ENCODE measurements around the gene LRFN5.
"Not testable (repeated sequence)": the region's sequence is repeated elsewhere in the genome, so short reads cannot be mapped to it uniquely, and the experiment has no call there.

Gene LRFN5

GRCh38 chr14:41911155-41911554 is 304.5 kb downstream of the LRFN5 start:
- not testable (repeated sequence) for FAIRE-seq

GRCh38 chr14:41913398-41913797 is 306.7 kb downstream of the LRFN5 start:
- FAIRE-seq: no peak

- no peak for FAIRE-seq
Measured at GRCh38 chr14:41915732-41916131, 309.1 kb downstream of the LRFN5 start.

GRCh38 chr14:41916313-41916712 is 309.6 kb downstream of the LRFN5 start:
- no peak for FAIRE-seq

- FAIRE-seq: no peak
Measured at GRCh38 chr14:41925409-41925808, 318.7 kb downstream of the LRFN5 start.

- no peak for FAIRE-seq
Measured at GRCh38 chr14:41950428-41951151, 343.9 kb downstream of the LRFN5 start.
